SIG-M5 (cell line): Measurements from ENCODE around the gene CMTR2.

Source experiments
- DNase-seq: peaks from one replicate; lab custom pipeline; 2025; lab: John Stamatoyannopoulos, UW

CMTR2 gene

GRCh38 chr16:71276589-71277334 lies 12.4 kb downstream of the CMTR2 start:
- DNase-seq, result no peak

DNA sequence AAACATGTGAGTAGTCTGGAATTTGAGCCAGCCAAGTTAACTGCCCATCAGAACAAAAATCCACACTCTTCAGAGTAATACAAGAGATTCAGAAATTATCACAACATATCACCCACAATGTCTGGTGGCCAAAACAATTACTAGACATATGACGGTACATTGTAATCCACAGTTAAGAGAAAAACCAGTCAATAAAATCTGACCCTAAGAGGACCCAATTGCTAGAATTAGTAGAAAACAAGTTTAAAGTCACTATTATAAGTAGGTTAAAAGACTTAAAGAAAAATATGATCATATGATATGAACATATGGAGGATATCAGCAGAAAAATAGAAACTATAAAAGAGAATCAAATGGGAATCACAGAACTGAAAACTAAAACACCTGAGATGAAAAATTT lies 15.8 kb downstream of the CMTR2 start:
- DNase-seq, result no peak

DNA sequence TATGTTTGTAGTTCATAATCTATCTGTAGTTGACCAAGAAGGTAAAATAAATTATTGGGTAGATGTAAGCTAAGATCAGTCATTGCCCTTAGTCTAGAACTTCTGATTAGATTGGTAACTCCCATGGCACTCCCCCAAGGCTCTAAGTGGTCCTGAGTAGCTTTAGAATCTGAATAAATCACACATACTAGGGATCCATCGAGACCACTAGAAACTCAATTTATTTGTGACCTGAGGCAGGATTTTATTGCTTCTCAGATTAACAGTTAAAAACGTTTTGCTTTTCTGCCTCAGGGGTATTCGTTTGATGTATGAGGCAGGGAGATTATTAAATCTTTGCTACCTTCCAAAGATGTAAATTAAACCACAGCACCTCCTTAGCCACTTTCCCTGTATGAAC lies 24.9 kb downstream of the CMTR2 start:
- DNase-seq, result no peak

DNA sequence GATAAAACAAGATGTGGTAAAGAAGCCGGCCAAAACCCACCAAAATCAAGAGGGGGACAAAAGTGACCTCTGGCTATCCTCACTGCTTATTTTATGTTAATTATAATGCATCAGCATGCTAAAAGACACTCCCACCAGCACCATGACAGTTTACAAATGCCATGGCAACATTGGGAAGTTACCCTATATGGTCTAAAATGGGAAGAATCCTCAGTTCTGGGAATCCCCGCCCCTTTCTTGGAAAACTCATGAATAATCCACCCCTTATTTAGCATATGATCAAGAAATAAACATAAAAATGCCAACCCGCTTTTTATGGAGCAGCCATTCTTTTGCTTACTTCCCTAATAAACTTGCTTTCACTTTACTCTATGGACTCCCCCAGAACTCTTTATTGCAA lies 25.6 kb downstream of the CMTR2 start:
- no peak for DNase-seq

DNA sequence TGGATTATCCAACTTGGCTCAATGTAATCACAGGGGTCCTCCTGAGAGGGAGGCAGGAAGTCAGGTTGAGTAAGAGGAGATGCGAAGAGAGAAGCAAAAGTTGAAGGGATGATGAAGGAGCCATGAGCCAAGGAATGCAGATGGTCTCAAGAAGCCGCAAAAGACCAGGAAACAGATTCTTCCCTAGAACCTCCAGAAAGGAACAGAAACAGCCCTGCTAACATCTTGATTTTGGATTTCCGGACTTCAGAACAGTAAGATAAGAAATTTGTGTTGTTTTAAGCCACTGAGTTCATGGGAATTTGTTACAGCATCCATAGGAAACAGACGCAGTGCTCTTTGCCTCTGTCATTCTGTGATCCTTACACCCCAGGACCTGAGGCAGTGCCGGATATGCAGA lies 26.8 kb downstream of the CMTR2 start:
- no peak for DNase-seq

DNA sequence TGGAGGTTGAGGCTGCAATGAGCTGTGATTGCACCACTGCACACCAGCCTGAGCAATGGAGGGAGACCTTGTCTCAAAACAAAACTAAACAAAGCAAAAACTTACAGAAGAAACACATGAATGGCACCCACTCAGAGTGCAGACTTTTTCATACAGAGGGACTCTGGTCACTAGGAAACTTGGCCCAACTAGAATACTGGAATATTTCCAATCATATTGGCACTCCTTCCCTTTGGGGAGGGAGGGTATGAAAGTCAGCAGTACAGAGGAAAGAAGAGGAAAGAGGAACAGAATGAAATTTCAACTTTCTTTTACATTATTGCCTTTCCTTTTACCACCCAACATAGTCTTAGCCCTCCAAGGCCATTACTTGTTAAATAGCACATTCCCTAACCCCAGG lies 28.2 kb downstream of the CMTR2 start:
- no peak for DNase-seq

DNA sequence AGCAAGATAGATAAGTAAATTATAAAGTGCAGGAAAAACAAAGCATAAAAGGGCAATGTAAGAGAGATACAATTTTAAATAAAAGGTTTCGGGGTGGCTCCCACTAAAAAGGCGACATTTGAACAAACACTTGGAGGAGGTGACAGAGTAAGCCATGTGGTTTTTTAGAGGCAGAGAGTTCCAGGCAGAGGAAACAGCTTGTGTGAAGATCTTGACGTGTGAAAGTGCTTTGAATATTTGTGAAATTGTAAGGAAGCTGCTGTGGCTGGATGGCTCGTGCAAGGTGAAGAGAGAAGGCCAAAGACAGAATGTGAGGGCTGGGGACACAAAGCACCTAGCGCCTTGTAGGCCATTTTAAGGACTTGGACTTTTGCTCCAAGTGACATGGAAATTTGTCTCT lies 30.1 kb downstream of the CMTR2 start:
- DNase-seq, result no peak

- DNase-seq, result no peak
Measured at GRCh38 chr16:71258372-71258771, 30.8 kb downstream of the CMTR2 start.

- no peak for DNase-seq
Measured at GRCh38 chr16:71257768-71258167, 31.4 kb downstream of the CMTR2 start.

DNA sequence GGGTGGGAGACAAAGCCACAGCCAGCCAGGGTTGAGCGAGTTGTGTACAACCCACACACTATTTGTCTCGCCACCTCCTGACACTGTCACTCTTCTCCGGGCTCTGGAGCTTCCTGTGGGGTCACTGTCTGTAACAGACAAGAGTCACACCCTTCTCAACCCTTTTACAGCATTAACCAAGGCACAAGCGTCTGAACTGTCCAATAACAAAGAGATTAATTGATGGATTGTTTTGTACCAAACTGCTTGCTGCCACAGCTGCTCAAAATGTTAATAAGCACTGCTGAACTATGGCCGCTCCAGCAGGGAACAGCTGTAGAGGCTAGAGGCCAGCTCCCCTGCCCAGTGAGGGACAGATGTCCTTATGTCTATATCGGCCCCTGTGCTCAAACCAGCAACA lies 33.5 kb downstream of the CMTR2 start:
- no peak for DNase-seq

GRCh38 chr16:71254832-71255525 lies 34.2 kb downstream of the CMTR2 start:
- no peak for DNase-seq

- no peak for DNase-seq
Measured at GRCh38 chr16:71250461-71251235, 38.6 kb downstream of the CMTR2 start.

DNA sequence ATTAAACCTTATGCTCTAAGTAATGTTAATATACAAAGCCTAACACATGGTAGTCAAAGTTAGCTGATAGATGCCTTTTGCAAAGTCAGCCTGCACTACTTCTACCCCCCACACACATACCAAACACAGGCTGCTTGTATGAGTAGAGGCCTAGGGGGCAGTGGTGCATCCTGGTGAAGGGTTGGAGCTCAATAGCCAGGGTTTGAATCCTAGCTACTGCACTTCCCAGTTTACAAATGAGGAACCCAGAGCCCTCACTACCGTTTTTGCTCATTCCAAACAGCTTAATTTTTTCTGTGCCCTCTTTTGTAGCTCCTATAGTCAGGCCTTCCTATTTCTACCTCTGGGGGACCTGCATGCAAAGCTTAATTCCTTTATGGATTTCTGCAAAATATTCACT lies 39.8 kb downstream of the CMTR2 start:
- no peak for DNase-seq

GRCh38 chr16:71247478-71247877 lies 41.7 kb downstream of the CMTR2 start:
- no peak for DNase-seq

DNA sequence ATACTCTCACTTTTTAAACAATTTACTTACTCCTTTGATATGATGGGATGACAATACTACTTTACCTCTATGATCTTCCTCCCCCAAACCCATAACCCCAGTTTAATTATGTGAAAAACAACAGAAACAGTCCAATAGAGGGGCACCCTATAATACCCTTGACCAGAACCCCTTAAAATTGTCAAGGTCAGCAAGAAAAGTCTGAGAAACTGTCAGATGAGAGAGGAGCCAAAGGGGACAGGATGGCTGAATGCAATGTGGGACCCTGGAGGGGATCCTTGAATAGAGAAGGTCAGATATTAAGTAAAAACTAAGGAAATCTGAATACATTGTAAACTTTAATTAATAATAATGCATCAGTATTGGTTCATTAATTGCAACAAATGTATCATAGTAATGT lies 42.9 kb downstream of the CMTR2 start:
- DNase-seq, result no peak

GRCh38 chr16:71244521-71244920 lies 44.7 kb downstream of the CMTR2 start:
- no peak for DNase-seq

DNA sequence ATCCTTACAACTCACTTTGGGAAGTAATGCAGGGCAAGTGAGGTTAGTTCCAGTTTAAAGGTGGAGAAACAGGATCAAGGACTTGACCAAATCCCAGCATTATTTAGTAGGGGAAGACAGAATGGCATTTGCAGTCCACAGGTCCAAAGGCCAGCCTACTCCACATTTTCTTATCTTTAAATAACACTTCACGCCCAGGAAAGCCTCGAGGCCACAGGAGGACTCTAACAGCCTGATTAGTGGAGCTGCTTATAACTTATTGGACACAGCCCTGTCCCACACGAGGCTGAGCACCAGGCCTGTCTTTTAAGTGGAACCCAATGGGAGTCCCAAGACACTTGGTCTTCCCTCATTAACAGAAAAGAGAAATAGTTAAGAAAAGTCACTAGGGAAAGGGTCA lies 46.6 kb downstream of the CMTR2 start:
- DNase-seq, result no peak

DNA sequence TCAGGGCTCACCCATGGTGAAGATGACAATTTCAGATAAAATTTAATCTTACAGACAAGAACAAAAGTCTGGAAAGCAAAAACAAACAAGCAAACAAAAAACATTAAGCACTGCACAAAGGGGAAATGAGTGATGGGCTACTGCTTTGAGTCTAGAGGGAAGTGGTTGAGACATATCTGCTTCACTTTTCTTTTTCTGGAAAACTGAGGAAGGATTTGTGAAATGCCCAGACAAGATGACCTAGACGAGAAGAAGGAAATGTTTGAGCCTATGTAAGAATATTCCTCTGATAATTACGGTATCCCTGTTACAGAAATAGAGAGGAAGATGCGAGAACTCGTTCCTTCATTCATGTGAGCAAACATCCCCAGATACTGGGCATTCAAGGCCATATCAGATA lies 47.2 kb downstream of the CMTR2 start:
- no peak for DNase-seq
